ENCODE data around the gene RET. TPM values are rescaled to one million over a fixed set of nuclear protein-coding genes. Genes with fewer than 3 reads are reported as not detected.

Gene RET
- total RNA-seq, 1 experiment from 2014 or later = not detected

DNA sequence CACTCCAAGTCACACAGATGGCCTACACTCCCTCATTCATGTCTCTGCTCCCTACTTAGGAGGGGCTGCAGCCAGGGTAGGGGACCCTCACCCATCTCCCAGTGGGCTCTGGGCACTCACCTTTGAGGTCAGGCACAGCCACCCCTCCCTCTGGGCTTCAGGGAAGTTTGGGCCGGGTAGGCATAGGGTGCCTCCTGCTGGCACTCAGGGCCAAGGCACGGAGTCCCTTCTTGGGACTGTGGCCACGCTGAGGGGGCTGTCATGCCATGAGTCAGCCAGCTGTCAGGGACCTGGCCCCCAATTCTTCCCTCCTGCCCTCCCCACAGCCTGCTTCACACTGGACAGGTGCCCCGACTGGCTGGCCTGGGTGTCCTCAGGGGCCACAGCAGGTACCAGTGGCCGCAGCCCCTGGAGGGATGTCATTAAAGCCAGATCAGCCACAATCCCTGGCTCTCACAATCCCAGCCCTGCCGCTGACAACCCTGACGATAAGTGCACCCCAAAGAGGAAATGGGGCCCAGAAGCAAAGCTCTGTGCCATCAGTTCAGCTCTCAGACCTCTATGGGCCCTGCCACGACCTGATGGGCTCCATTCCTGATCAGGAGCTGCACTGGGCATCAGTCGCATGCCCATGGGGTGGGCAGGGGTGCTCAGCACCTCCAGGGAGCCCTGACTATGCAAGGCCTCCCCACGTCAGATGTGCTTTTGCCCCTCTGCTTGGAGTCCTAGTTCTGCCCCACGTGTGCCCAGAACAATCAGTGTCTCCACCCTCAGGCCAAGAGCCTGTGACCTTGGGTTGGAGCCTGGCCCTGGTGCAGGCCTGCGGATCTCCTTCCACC lies 34.1 kb upstream of the RET start:
- no peaks in the 10 kb centered on the region for H3K36me3 ChIP-seq
- H3K27me3 ChIP-seq = no peaks in the 10 kb centered on the region
- H3K9me3 ChIP-seq = no peaks in the 10 kb centered on the region
- no peak for DNase-seq
- no peak overlapping the region for H3K4me3 ChIP-seq

DNA sequence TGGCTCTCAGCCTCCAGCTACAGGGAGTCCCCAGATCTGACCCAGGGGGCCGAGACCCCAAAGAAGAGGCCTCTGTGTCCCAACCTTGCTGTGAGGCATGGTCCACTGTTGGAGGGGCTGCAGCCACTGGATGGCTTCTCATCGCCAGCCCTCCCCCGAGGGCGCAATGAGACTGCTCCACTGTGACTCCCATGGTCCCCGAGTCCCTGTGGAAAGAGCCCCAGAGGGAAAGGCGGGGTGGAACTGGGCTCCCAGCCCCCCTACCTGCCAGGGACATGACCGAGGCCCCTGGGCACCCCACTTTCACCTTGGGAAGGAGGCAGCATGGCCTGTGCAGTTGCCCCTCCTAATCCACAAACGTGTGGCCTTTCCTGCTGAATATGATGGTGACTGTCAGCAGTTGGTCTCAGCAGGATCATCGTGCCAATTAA lies 33.5 kb upstream of the RET start:
- Histone ChIP-seq H3K4me3 (no peak overlapping the region), H3K27me3 (no peaks in the 10 kb centered on the region), H3K9me3 (no peaks in the 10 kb centered on the region), H3K36me3 (no peaks in the 10 kb centered on the region)
- DNase-seq = no peak

DNA sequence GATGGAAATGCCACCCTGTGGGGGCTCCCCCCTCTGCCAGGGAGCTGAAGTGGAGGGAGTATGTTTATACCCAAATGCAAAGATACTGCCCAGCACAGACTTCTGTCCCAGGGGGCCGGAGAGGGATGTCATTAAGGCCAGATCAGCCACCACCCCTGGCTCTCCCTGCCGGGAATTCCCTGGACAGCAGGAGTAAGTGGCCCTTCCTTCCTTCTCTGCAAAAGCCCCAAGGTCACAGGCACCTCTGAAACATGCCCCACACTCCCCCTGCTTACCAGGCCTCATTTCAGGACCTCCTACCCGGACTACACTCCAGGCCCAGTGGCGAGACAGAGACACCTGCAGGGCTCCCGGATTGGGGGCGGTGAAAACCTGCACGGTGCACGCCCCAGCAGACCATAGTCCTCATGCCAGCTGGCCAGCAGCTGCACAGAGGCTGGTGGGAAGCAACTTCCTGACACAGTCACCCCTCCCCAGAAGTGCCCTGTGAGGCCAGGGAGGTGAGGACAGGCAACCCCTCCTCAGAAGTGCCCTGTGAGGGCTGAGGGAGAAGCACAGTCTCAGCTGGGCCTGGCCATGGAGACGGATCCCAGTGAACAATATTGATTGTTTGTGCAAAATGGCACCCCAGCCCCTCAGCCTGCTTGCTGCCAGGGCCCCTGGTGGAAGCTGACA lies 33.0 kb upstream of the RET start:
- H3K27me3 ChIP-seq = no peaks in the 10 kb centered on the region
- H3K36me3 ChIP-seq = no peaks in the 10 kb centered on the region
- no peaks in the 10 kb centered on the region for H3K9me3 ChIP-seq
- DNase-seq = no peak
- H3K4me3 ChIP-seq = no peak overlapping the region

DNA sequence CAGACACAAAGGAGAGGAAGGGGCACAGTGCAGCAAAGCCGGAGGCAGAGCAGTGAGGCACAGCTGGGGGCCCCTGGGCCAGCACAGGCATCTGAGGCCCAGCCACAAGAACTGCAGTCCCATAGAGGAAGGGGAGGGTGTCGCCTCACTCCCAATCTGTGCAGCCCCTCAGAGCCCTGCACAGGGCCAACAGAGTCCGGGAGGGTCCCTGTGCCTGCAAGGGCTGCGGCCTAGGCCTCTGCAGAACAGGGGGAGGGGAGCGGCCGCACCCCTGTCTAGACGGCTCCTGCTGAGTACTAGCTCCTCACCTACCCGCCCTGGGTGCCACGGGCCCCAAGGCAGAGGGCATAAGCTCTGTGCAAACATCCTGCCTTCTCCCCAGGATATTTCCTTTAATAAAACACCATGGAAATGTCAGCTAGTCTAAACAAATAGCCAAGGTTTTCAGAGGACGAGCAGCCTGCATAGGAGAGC lies 32.4 kb upstream of the RET start:
- no peaks in the 10 kb centered on the region for H3K9me3 ChIP-seq
- no peak overlapping the region for H3K4me3 ChIP-seq
- H3K27me3 ChIP-seq = no peaks in the 10 kb centered on the region
- DNase-seq = no peak
- no peaks in the 10 kb centered on the region for H3K36me3 ChIP-seq

DNA sequence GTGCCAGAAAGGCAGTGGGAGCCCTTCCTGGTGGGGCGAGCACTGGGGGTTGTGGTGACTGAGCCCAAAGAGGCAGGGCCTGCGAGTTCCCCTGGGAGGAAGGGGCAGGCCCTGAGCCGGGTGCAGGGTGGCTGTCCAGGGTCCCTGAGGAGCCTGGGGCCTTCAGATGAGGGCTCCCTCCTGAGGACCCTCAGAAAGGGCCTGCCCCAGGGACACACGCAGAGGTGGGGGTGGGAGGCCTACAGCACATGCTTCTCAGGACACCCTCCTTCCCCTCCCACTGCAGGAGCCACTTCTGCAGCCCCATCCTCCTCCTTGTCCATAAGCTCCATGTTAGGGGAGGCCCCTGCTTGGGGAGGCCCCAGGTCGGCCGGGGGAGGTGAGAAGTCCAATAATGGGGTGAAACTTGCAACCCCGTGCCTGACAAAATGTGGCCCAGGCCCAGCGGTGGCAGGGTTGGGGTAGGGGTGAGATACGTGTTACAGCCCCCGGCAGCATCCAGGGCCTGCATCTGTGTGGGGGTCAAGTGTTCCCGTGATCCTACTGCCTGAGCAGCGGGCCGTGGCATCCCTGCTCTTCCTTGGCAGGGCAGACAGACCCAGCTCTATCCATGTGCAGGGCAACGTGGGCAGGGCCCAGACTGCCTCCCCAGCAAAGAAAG lies 31.8 kb upstream of the RET start:
- no peaks in the 10 kb centered on the region for H3K36me3 ChIP-seq
- H3K4me3 ChIP-seq = no peak overlapping the region
- H3K27me3 ChIP-seq = no peaks in the 10 kb centered on the region
- no peaks in the 10 kb centered on the region for H3K9me3 ChIP-seq
- no peak for DNase-seq

DNA sequence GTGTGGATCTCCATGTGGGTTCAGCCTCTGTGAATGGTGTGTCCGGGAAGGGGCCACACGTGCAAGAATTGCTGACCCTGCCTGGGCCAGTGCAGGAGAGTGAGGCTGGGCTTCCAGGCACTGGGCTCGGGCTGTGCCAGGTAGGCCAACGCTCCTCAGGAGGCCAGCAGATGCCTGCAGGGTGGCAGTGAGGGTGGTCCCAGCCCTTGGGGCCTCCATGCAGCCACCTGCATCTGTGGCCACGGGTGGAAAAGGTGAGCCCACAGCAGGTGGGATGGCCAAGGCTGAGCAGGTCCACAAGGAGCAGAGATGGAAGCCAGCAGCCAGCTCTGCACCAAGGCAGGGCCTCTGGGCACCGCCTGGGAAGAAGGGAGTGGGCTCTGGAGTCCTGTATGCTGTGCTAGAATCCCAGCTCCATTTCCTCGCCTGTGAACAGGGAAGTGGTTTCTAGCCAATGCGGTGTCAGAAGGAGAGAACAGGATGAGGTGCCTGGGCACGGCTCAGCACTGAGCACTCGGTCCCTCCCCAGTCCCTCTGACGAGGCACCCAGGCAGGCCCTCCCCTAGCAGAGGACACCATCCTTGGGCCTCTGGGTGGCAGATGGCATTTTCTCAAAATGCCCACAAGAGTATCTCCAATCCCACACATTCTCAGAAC lies 31.1 kb upstream of the RET start:
- no peak for DNase-seq
- no peaks in the 10 kb centered on the region for H3K36me3 ChIP-seq
- no peak overlapping the region for H3K4me3 ChIP-seq
- no peaks in the 10 kb centered on the region for H3K27me3 ChIP-seq
- H3K9me3 ChIP-seq = no peaks in the 10 kb centered on the region

DNA sequence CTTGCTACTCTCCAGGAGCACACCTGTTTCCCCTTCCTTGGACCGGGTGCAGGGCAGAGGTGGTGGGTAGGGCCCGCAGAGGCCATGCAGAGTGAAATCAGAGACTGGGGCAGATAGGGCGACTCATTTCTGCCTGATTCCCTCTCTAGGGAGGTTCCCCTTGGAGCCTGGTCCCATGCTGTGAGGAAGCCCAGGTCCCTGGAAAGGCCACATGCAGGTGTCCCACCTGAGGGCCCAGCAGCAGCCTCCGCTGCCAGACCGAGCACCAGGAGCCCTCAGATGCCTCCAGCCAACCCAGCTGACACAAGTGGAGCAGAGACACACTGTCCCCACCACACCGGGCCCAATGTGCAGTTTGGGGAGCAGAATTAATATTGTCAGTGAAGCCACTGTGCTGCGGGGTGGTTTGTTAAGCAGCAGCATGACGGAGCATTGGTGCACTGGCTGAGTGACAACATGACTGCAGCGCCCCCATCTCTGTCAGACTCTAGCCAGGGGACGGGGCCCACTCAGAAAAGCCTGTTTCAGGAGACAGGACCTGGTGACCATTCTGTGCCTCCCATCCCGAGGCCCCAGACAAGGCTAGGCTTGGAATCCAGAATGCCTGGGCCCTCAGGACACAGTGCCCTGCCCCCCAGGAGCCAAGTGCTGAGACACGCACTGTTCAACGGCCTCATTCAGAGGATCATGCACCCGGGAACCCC lies 30.4 kb upstream of the RET start:
- H3K9me3 ChIP-seq = no peaks in the 10 kb centered on the region
- no peaks in the 10 kb centered on the region for H3K36me3 ChIP-seq
- no peak overlapping the region for H3K4me3 ChIP-seq
- no peaks in the 10 kb centered on the region for H3K27me3 ChIP-seq
- no peak for DNase-seq

DNA sequence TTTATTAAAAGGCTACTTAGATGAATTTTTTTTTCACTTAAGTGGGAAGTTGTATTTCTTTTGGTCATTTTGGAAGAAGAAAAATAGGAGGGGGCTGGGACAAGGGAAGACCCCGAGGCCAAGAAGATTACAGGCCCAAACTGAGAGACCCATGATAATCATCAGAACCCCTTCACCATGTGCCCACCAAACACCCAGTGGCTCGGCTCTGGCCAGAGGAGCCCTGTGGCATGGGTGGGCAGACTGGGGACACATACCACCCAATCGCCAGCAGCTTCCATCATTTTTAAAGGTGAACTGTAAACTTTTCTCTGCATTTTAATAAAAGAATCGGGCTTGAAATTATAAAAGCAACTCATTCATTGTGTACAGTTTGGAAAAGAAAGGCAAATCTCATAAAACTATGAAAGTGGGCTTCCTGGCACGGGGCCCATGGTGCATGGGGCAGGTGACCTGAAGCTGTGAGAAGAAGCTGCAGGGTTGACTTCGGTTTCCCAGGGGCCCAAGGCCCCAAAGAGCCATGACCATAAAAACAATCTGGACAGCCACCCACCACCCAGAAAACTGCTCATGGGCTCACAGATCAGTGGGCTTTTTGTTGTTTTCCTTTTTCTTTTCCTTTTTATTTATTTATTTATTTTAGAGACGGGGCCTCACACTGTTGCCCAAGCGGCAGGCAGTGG lies 29.4 kb upstream of the RET start:
- Histone ChIP-seq H3K36me3 (no peaks in the 10 kb centered on the region), H3K27me3 (0 out of 2 replicates have a peak, but pooled peaks cover 2% of the 10 kb centered on the region), H3K9me3 (no peaks in the 10 kb centered on the region), H3K4me3 (no peak overlapping the region)
- no peak for DNase-seq

DNA sequence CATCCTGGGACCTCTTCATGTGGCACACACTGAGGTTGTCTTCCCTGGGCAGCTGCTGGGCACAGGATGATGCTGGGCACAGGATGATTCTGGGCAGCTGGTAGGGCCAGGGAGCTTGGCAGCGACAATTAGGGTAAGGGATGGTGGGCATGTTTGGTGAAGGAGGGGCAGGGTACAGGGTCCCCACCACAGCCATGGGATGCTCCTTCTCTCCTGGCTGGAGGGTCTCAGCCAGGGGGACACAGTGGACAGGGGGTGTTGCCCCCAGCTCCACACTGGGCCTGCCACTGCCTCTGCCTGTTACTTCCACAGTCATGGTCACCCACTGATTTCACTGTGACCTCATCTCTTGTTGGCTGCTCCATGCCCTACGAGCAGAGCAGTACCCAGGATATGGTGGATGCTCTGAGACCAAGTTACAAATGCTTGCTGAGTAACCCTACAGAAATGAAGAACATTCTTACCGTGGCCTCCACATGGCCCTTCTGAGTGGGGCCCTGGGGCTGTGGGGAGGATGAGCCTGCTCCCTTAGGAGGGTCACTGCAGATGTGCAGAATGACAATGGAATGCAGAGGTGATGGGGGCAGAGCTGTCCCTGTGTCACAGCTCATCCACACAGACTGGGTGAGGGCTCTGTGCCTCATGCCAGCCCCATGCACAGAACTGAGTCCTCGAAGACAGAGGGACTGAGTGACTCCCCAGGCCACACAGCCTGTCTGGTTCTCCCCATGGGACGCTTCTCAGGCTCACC lies 28.4 kb upstream of the RET start:
- H3K36me3 ChIP-seq = no peaks in the 10 kb centered on the region
- H3K27me3 ChIP-seq = 0 out of 2 replicates have a peak, but pooled peaks cover 5% of the 10 kb centered on the region
- no peaks in the 10 kb centered on the region for H3K9me3 ChIP-seq
- no peak for DNase-seq
- no peak overlapping the region for H3K4me3 ChIP-seq

DNA sequence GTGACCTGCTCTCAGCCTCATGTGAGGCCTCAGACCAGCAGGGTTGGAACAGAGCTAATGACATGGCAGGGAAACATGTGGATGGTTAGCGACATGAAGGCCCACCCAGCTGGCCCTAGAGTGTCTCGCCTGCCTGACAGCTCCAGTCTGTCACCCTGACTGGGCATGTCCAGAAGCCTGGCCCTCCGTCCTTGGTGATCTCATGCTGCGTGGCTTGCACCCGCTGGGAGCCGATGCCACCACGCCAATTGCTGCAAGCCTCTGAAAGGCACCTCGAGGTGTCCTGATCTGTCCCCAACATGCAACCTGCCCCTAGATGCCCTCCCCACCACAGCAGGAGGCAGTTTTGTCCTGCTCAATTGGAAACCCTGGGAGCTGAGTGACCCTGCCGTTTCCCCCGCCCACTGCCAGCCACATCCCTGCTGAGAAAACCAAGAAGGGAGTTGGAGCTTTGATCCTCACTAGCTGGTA lies 27.8 kb upstream of the RET start:
- no peaks in the 10 kb centered on the region for H3K9me3 ChIP-seq

DNA sequence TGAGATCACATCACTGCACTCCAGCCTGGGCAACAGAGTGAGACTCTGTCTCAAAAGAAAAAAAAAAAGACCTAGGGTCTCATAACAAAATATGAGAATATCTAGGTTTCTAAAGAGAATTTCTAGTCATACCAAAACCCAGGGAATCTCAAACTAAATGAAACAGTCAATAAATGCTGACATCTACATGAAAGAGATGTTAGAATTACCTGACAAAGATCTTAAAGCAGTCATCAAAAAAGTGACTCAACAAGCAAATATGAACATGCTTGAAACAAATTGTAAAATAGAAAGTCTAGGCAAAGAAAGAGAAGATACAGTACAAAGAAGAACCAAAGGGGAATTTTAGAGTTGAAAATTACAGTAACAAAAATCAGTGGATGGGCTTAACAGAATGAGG lies 26.9 kb upstream of the RET start:
- DNase-seq = no peak

More for the DNA sequence above, 27.8 kb upstream of the RET start:
- no peak overlapping the region for H3K4me3 ChIP-seq
- 0 out of 2 replicates have a peak, but pooled peaks cover 5% of the 10 kb centered on the region for H3K27me3 ChIP-seq
- no peaks in the 10 kb centered on the region for H3K36me3 ChIP-seq
- no peak for DNase-seq

DNA sequence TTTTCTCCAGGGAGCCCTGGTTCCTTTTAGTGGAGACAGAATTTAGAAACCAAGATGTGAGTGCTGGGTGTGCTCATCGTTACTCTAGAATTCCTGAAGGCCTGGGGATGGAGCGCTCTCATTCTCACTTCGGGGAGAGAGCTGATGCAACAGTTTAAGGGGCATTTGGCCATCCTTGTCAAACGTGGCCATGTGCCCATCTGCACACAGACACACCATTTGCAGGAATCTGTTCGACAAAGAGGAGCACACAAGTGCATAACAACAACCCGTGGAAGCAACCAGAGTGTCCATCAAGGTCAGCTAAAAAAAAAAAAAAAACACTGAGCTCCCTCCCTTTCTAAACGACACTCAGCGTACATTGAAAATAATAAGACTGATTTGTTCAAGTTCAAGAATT lies 23.0 kb upstream of the RET start:
- Histone ChIP-seq H3K4me3 (no peak overlapping the region), H3K36me3 (no peaks in the 10 kb centered on the region), H3K9me3 (no peaks in the 10 kb centered on the region), H3K27me3 (0 out of 2 replicates have a peak, but pooled peaks cover 5% of the 10 kb centered on the region)
- DNase-seq = no peak

More for the DNA sequence above, 26.9 kb upstream of the RET start:
- Histone ChIP-seq H3K27me3 (0 out of 2 replicates have a peak, but pooled peaks cover 5% of the 10 kb centered on the region), H3K9me3 (no peaks in the 10 kb centered on the region), H3K4me3 (no peak overlapping the region), H3K36me3 (no peaks in the 10 kb centered on the region)

DNA sequence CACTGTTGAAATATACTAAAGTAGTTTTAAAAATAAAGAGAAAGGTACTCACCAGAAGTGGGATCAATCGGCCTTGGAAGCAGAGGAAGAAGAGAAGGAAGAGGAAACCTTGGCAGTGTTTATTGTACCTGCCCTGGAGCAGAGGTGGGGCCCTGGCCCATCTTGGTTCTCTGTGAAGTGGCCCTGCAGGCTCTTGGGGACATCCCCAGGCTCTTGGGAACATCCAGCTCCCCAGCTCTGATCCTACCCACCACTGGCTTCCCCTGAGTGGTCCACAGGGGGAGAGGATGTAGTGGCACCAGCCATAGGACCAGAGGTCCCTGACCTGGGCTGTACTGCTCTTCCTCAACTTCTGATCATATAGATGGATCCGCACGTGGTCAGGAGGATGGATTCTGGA lies 22.3 kb upstream of the RET start:
- H3K4me3 ChIP-seq = no peak overlapping the region
- DNase-seq = no peak
- no peaks in the 10 kb centered on the region for H3K9me3 ChIP-seq
- H3K36me3 ChIP-seq = no peaks in the 10 kb centered on the region
- H3K27me3 ChIP-seq = 0 out of 2 replicates have a peak, but pooled peaks cover 5% of the 10 kb centered on the region

DNA sequence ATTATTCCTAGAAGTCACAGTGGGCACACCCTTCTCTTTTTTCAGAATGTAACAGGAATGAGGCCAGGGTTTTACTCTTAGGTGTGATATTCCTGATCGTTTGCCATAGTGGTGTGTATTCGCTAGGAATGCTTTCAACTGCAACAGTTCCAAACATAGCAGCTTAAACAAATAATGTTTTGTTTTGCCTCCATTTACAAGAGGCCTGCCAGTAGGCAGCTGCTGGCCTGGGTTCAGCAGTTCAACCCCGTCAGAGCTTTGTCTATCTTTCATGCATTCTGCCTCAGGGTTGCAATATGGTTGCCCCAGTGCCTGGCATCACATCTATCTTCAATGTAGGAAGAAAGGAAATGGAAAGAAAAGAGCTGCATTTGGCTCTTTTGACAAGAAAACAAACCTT lies 21.7 kb upstream of the RET start:
- Histone ChIP-seq H3K9me3 (no peaks in the 10 kb centered on the region), H3K4me3 (no peak overlapping the region), H3K36me3 (no peaks in the 10 kb centered on the region), H3K27me3 (0 out of 2 replicates have a peak, but pooled peaks cover 5% of the 10 kb centered on the region)
- no peak for DNase-seq

DNA sequence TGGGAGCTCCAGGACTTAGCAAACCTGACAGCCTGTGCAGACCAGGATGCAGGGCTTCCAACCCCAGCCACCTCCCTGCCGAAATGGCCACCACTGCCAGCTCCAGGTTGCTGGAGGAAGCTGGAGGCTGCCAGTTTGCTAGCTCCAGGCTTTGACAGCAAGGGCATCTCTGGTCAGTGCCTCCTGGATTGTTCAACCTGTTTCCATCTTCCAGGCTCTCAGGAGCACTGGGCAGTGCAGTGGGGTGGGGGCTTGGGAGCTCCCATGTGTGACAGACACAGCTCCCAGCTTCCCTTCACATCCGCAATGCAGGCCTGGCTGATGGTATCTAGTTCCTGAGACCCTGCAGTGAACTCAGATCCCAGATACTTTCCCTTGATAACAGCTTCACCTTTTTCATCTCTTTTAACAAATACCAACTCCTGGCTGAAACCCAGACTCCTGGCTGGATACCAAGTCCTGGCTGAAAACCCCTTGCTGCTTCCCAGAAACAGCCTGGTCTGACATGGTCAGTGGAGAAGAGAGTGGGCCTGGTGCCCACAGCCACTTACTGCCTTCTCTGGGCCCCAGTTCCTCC lies 20.8 kb upstream of the RET start:
- 0 out of 2 replicates have a peak, but pooled peaks cover 5% of the 10 kb centered on the region for H3K27me3 ChIP-seq
- no peak overlapping the region for H3K4me3 ChIP-seq
- DNase-seq = no peak
- H3K9me3 ChIP-seq = no peaks in the 10 kb centered on the region
- H3K36me3 ChIP-seq = no peaks in the 10 kb centered on the region
